ENCODE results near the gene ADAM10. TPM values are rescaled to one million over a fixed set of nuclear protein-coding genes. Genes with fewer than 3 reads are reported as not detected.

Gene ADAM10
- total and polyA plus RNA-seq, 2 of the 4 experiments (the other 2 are of a cell fraction) = 110 to 185 TPM

GRCh38 chr15:58582160-58582559 is 167.3 kb downstream of the ADAM10 start:
- H2BK5ac ChIP-seq (ENCODE audit: low read depth, low read length, poor library complexity, severe bottlenecking) = no peak overlapping the region
- ChIA-PET CTCF (no interaction called here), POLR2A (ENCODE audit: unreplicated experiment) (no interaction called here)
- peak overlapping the region; percentile 58 for H2AFZ ChIP-seq (replicated peaks; ENCODE audit: low read length, poor library complexity)
- 0 out of 2 replicates have a peak, but pooled peaks cover 2% of the 10 kb centered on the region for H3K9me1 ChIP-seq (ENCODE audit: insufficient read depth, low read length)
- no peaks in the 10 kb centered on the region for H3K27me3 ChIP-seq (ENCODE audit: control insufficient read depth, insufficient read depth, low read length)
- no peak overlapping the region for H4K91ac ChIP-seq (ENCODE audit: insufficient read depth, low read depth, low read length)
- no peak for ATAC-seq (ENCODE audit: low read depth)
- no peak overlapping the region for H3K23ac ChIP-seq (ENCODE audit: low read depth, low read length)
- no peak overlapping the region for H3K27ac ChIP-seq (ENCODE audit: insufficient read depth, low read length)
- H2BK120ac ChIP-seq (ENCODE audit: low read depth, low read length) = no peak overlapping the region
- no peak overlapping the region for H2BK20ac ChIP-seq (ENCODE audit: low read depth, low read length)
- no TSS peak for BruUV-seq (replicated peaks)
- dilution Hi-C loops (cut with HindIII; ENCODE audit: low sequenced_read_pairs, unreplicated experiment) (no loop called here), in situ Hi-C loops (cut with MboI; ENCODE audit: low sequenced_read_pairs) (no loop called here), intact Hi-C loops (cut with micrococcal nuclease) (no loop called here)
- no peaks in the 10 kb centered on the region for H3K79me1 ChIP-seq (ENCODE audit: low read depth in 1 of 2, low read length in 2 of 2)
- H4K8ac ChIP-seq (ENCODE audit: low read depth in 2 of 2, low read length in 2 of 2) = no peak overlapping the region
- H3K4me2 ChIP-seq (ENCODE audit: low read depth, low read length) = no peak overlapping the region
- H2AK9ac ChIP-seq (replicated peaks; ENCODE audit: low read depth, low read length, poor library complexity) = no peak overlapping the region
- no peak overlapping the region for H3K4ac ChIP-seq (ENCODE audit: low read depth, low read length)
- no peaks in the 10 kb centered on the region for H3K4me1 ChIP-seq (ENCODE audit: control insufficient read depth, insufficient read depth, low read length)
- no peak overlapping the region for H3K14ac ChIP-seq (replicated peaks; ENCODE audit: low read depth, low read length)
- no peak overlapping the region for H3K56ac ChIP-seq (ENCODE audit: extremely low read depth, insufficient read depth, low read length)
- peaks cover 2% of the 10 kb centered on the region; the same call in 1 of the 2 replicates for H3K9me3 ChIP-seq (ENCODE audit: control insufficient read depth, insufficient read depth, low read length)
- DNase-seq = no peak
- no peaks in the 10 kb centered on the region for H4K20me1 ChIP-seq (ENCODE audit: insufficient read depth, low read length)
- H3K18ac ChIP-seq (ENCODE audit: low read depth, low read length) = no peak overlapping the region
- H3K36me3 ChIP-seq (ENCODE audit: control insufficient read depth, insufficient read depth, low read length) = no peaks in the 10 kb centered on the region
- H3K9ac ChIP-seq (ENCODE audit: low read depth, low read length) = no peak overlapping the region
- H2AK5ac ChIP-seq (ENCODE audit: low read depth, low read length) = no peak overlapping the region
- TF ChIP-seq RFX5 (IDR thresholded peaks at IDR 0.05; ENCODE audit: low read depth, low read length) (no peak), RCOR1 (IDR thresholded peaks at IDR 0.05; ENCODE audit: insufficient replicate concordance, low read length) (no peak), MXI1 (IDR thresholded peaks at IDR 0.05; ENCODE audit: borderline replicate concordance, low read depth, low read length) (no peak), POLR2A (IDR thresholded peaks at IDR 0.05; ENCODE audit: low read depth, low read length) (no peak), CHD1 (IDR thresholded peaks at IDR 0.05; ENCODE audit: low read depth, low read length) (no peak), MAFK (IDR thresholded peaks at IDR 0.05; ENCODE audit: low read depth, low read length) (no peak), ELK1 (IDR thresholded peaks at IDR 0.05; ENCODE audit: borderline replicate concordance, low read depth, low read length) (no peak)
- H4K5ac ChIP-seq (ENCODE audit: low read depth, low read length) = no peak overlapping the region
- H3K4me3 ChIP-seq (ENCODE audit: insufficient read depth, low read depth, low read length) = no peak overlapping the region
- WGBS, 2 experiments (ENCODE audit: extremely low coverage in 2 of 2, insufficient read length in 1 of 2) = no CpG with 5 or more reads among the region's 3 CpGs
- no peak overlapping the region for H2BK15ac ChIP-seq (ENCODE audit: low read depth, low read length)
